A549 (cell line): ENCODE results near the gene ACAN. TPM values are rescaled to one million over a fixed set of nuclear protein-coding genes. Genes with fewer than 3 reads are reported as not detected.
A peak's percentile ranks its signal among the peaks of the same experiment; 100 is the strongest.

Experiments
- ATAC-seq, 2 experiments: fragments of 200-7000 bp in 1 of 2; fragments of >200 bp in 1 of 2; cut with Nextera tagmentation in 1 of 2; cut with Tn5 transposase in 1 of 2; 3 replicates each; pipeline versions ENCODE4 v1.8.0 to v1.9.1; 2018 to 2020; ENCODE audit warnings: mild to moderate bottlenecking in 1 of 2, moderate library complexity in 1 of 2
- CTCF ChIA-PET: fragments of 300-600 bp; sonication (Branson Sonifier 250); formaldehyde crosslinking; extraction: SDS; loops from one replicate; lab custom pipeline; 2021; ENCODE audit warnings: antibody characterized with exemption, inconsistent platforms; lab: Yijun Ruan, JAX
- POLR2A ChIA-PET: fragments of 350-600 bp; formaldehyde crosslinking; extraction: SDS; loops from one replicate; lab custom pipeline; 2021; ENCODE audit warnings: antibody characterized with exemption, inconsistent platforms; lab: Yijun Ruan, JAX
- DNase-seq, 2 experiments: peaks; one replicate each; pipeline versions ENCODE4 v3.0.0 to v3.0.0-alpha.2; 2011 to 2016; ENCODE audit warnings: low read depth in 1 of 2, low spot score in 1 of 2
- FAIRE-seq: peaks from 2 replicates; lab custom pipeline; 2011; peaks lifted over from hg19 to GRCh38; lab: Jason Lieb, UNC
- H3K27ac ChIP-seq, 2 experiments: fragments of >200 bp; sonication (Bioruptor Twin); formaldehyde crosslinking; 3 replicates each; pipeline ENCODE4 v1.5.1; 2016 to 2017
- H3K4me1 ChIP-seq: fragments of >200 bp; sonication (Bioruptor Twin); formaldehyde crosslinking; 3 replicates; pipeline ENCODE4 v1.6.1; 2016
- H3K4me2 ChIP-seq: fragments of >200 bp; sonication (Bioruptor Twin); formaldehyde crosslinking; 3 replicates; pipeline ENCODE4 v1.6.1; 2016
- H3K4me3 ChIP-seq: fragments of >200 bp; sonication (Bioruptor Twin); formaldehyde crosslinking; 3 replicates; pipeline ENCODE4 v1.5.1; 2016
- H3K9me3 ChIP-seq: fragments of >200 bp; sonication (Bioruptor Twin); formaldehyde crosslinking; 3 replicates; pipeline ENCODE4 v1.6.1; 2016
- CEBPB ChIP-seq, 2 experiments: fragments of >200 bp in 1 of 2; sonication (Bioruptor Twin) in 1 of 2; formaldehyde crosslinking in 1 of 2; IDR thresholded peaks; 2 replicates each; pipeline ENCODE4 v1.6.1; 2012 to 2016
- EP300 ChIP-seq, 2 experiments: fragments of >200 bp; sonication (Bioruptor Twin); formaldehyde crosslinking; IDR thresholded peaks; 2 replicates in 1 of 2; 3 replicates in 1 of 2; pipeline ENCODE4 v1.6.1; 2016 to 2017
- FOSL2 ChIP-seq, 2 experiments: fragments of 450-650 bp in 1 of 2; fragments of >200 bp in 1 of 2; sonication (Bioruptor Twin) in 1 of 2; formaldehyde crosslinking; IDR thresholded peaks; 2 replicates each; pipeline versions ENCODE4 v1.5.0 to v1.6.1; 2016 to 2020; ENCODE audit warnings: mild to moderate bottlenecking in 1 of 2, moderate library complexity in 1 of 2
- GATA3 ChIP-seq: IDR thresholded peaks from 2 replicates; pipeline ENCODE4 v1.6.1; 2012; ENCODE audit warnings: borderline replicate concordance
- HEYL ChIP-seq: fragments of 250-450 bp; sonication (Bioruptor Pico); IDR thresholded peaks from 2 replicates; pipeline ENCODE4 v1.8.0; 2021; ENCODE audit warnings: mild to moderate bottlenecking, moderate library complexity
- JUN ChIP-seq, 2 experiments: fragments of >200 bp; sonication (Bioruptor Twin); formaldehyde crosslinking; IDR thresholded peaks; 2 replicates in 1 of 2; 3 replicates in 1 of 2; pipeline ENCODE4 v1.6.1; 2016 to 2017
- JUNB ChIP-seq: fragments of >200 bp; sonication (Bioruptor Twin); formaldehyde crosslinking; IDR thresholded peaks from 2 replicates; pipeline ENCODE4 v1.6.1; 2016
- MAFK ChIP-seq: fragments of 450-650 bp; IDR thresholded peaks from 2 replicates; pipeline ENCODE4 v1.6.1; 2014; ENCODE audit not compliant: partially characterized antibody
- NPAS2 ChIP-seq: fragments of 250-450 bp; sonication (Bioruptor Pico); IDR thresholded peaks from 2 replicates; pipeline ENCODE4 v1.8.0; 2022; ENCODE audit warnings: mild to moderate bottlenecking, moderate library complexity, borderline replicate concordance
- PHF8 ChIP-seq: fragments of 200-600 bp; sonication (generic); IDR thresholded peaks from 2 replicates; pipeline ENCODE4 v1.6.1; 2016; ENCODE audit warnings: low read depth, mild to moderate bottlenecking, antibody characterized with exemption, moderate library complexity, borderline replicate concordance
- ZC3H11A ChIP-seq: fragments of 450-650 bp; IDR thresholded peaks from 2 replicates; pipeline ENCODE4 v1.6.1; 2014; ENCODE audit warnings: antibody characterized with exemption, mild to moderate bottlenecking
- ZFP36 ChIP-seq: fragments of 450-650 bp; IDR thresholded peaks from 2 replicates; pipeline ENCODE4 v1.6.1; 2014; ENCODE audit warnings: borderline replicate concordance; ENCODE audit not compliant: partially characterized antibody
- WGBS: methylation state at CpG from one replicate; pipeline ENCODE4 v1.1.6; 2017; ENCODE audit errors: missing lambda C conversion rate; 5-methylcytosine and 5-hydroxymethylcytosine counted together
- polyA plus RNA-seq, 4 experiments: library from polyadenylated mRNA; depleted of rRNA in 3 of 4; stranded (reverse); fragments of >200 nt; fragmentation: RNase III in 1 of 4; extraction: RNeasy Plus Mini Kit Qiagen cat#74134 plus additional on column Dnase treatment in 1 of 4; gene quantifications; 2 replicates in 3 of 4; 3 replicates in 1 of 4; pipeline ENCODE4 v1.2.3, GENCODE V29; 2011 to 2017
- TF ChIP-seq, protein P1 (sequence below): fragments of 150-350 bp; IDR thresholded peaks from 2 replicates; pipeline ENCODE4 v1.6.1; 2014; ENCODE audit warnings: low read depth, mild to moderate bottlenecking, low read length
- TF ChIP-seq, protein P2 (sequence below): fragments of 250-450 bp; sonication (Bioruptor Pico); IDR thresholded peaks from 2 replicates; pipeline ENCODE4 v1.5.0; 2021; ENCODE audit warnings: mild to moderate bottlenecking, moderate library complexity, borderline replicate concordance
- TF ChIP-seq, protein P3 (sequence below): IDR thresholded peaks from 2 replicates; pipeline ENCODE4 v1.6.1; 2012

Gene ACAN
- polyA plus RNA-seq, 2 of the 4 experiments (the other 2 are of a cell fraction): 0.01 TPM; not detected in 1

- WGBS: 86% methylated on average over 10 of the region's 10 CpGs
- CTCF ChIA-PET: interaction anchor here (0.6 to 32.8 kb wide), 4 partner anchors 10 to 136 kb away, joined by 3 to 851 read pairs (median 70); no protein-coding TSS in a partner anchor
- peak overlapping the region in 1 of 2 experiments; percentile 49; a peak in 1 of 6 replicates for H3K27ac ChIP-seq
These were observed 112.1 kb downstream of the ACAN start for GRCh38 chr15:88915354-88915753.

DNA sequence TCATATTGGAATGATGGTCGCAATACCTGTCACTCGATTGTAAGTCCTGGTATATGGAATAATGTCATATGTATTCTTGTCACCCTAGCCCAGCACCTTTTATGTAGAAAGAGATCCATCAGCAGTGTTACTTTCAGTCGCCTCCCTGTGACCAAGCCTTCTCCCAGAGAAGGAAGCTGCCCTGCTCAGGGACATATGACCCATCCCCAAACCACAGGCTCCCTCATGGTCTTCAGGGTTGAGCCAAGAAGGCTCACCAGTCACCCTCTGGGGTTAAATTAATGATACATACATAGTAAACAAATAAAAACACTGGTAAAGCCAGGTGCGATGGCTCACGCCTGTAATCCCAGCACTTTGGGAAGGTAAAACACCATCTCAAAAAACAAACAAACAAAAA is 114.5 kb downstream of the ACAN start:
- H3K4me3 ChIP-seq: no peak overlapping the region
- no peak overlapping the region for H3K4me2 ChIP-seq
- H3K27ac ChIP-seq: peak overlapping the region; percentile 49 to 78; a peak in 2 of 6 replicates
- 83% methylated on average over 5 of the region's 5 CpGs for WGBS
- DNase-seq: no peak
- no peaks in the 10 kb centered on the region for H3K9me3 ChIP-seq
- CTCF ChIA-PET: interaction anchor here (0.6 to 32.8 kb wide), 3 partner anchors 12 to 83 kb away, joined by 3 to 851 read pairs (median 138); no protein-coding TSS in a partner anchor
- no peak for ATAC-seq
- TF ChIP-seq HEYL (CRISPR knock-in tag) (no peak), ZFP36 (no peak)
- H3K4me1 ChIP-seq: peaks cover 39% of the 10 kb centered on the region
- POLR2A ChIA-PET: interaction anchor here (1.4 kb wide), 1 partner anchor 70 kb away, joined by 4 read pairs; no protein-coding TSS in a partner anchor
- no peak for FAIRE-seq

More at GRCh38 chr15:88915354-88915753, 112.1 kb downstream of the ACAN start:
- Histone ChIP-seq H3K9me3 (no peaks in the 10 kb centered on the region), H3K4me3 (no peak overlapping the region), H3K4me2 (no peak overlapping the region), H3K4me1 (peaks cover 45% of the 10 kb centered on the region)
- no peak for FAIRE-seq
- TF ChIP-seq, protein P1, sequence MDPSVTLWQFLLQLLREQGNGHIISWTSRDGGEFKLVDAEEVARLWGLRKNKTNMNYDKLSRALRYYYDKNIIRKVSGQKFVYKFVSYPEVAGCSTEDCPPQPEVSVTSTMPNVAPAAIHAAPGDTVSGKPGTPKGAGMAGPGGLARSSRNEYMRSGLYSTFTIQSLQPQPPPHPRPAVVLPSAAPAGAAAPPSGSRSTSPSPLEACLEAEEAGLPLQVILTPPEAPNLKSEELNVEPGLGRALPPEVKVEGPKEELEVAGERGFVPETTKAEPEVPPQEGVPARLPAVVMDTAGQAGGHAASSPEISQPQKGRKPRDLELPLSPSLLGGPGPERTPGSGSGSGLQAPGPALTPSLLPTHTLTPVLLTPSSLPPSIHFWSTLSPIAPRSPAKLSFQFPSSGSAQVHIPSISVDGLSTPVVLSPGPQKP: no peak
- TF ChIP-seq MAFK: peak; percentile 67
- POLR2A ChIA-PET: interaction anchor here (1.2 kb wide), 1 partner anchor 67 kb away, joined by 4 read pairs; no protein-coding TSS in a partner anchor
- DNase-seq: no peak
- ATAC-seq: no peak

DNA sequence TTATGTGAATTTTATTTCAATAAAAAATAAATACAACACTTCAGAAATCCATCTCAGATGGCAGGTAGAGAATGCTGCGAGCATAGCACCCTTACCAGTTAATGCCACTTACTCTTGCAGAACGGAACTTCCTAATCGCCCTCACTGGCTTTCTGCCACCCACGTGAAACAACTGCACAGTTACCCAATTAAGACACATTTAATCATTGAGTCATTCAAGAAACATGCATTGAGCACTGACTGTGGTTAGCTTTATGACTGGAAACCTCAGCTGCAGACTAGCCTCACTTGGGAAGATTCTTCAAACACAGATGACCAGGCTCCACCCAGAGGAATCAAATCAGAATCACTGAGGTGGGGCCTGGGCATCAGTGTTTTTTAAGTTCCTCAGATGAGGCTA is 115.5 kb downstream of the ACAN start:
- Histone ChIP-seq H3K4me3 (no peak overlapping the region), H3K27ac (peak overlapping the region; percentile 49 to 78; a peak in 5 of 6 replicates), H3K4me2 (peak overlapping the region; percentile 35), H3K4me1 (peaks cover 37% of the 10 kb centered on the region), H3K9me3 (no peaks in the 10 kb centered on the region)
- ATAC-seq (peak; percentile 78 to 87), DNase-seq (peak in 1 of 2 experiments; percentile 77), FAIRE-seq (no peak)
- CTCF ChIA-PET: interaction anchor here (1.1 to 32.8 kb wide), 3 partner anchors 14 to 98 kb away, joined by 3 to 851 read pairs (median 138); no protein-coding TSS in a partner anchor
- peak in 1 of 2 experiments; percentile 53; a peak in 1 of 5 replicates for TF ChIP-seq JUN (IDR thresholded peaks at IDR 0.05)
- TF ChIP-seq, protein P2, sequence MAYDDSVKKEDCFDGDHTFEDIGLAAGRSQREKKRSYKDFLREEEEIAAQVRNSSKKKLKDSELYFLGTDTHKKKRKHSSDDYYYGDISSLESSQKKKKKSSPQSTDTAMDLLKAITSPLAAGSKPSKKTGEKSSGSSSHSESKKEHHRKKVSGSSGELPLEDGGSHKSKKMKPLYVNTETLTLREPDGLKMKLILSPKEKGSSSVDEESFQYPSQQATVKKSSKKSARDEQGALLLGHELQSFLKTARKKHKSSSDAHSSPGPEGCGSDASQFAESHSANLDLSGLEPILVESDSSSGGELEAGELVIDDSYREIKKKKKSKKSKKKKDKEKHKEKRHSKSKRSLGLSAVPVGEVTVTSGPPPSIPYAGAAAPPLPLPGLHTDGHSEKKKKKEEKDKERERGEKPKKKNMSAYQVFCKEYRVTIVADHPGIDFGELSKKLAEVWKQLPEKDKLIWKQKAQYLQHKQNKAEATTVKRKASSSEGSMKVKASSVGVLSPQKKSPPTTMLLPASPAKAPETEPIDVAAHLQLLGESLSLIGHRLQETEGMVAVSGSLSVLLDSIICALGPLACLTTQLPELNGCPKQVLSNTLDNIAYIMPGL (CRISPR knock-in tag): no peak
- TF ChIP-seq, protein P3, sequence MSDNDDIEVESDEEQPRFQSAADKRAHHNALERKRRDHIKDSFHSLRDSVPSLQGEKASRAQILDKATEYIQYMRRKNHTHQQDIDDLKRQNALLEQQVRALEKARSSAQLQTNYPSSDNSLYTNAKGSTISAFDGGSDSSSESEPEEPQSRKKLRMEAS: peak; percentile 42; the same call in 1 of the 2 replicates
- peak in 1 of 2 experiments; percentile 61; a peak in 2 of 4 replicates for TF ChIP-seq CEBPB (IDR thresholded peaks at IDR 0.05)
- TF ChIP-seq JUNB: peak; percentile 51; the same call in 1 of the 2 replicates
- TF ChIP-seq ZC3H11A: no peak
- TF ChIP-seq FOSL2 (IDR thresholded peaks at IDR 0.05): 0 out of 2 replicates have a peak, but pooled peaks have one; percentile 17
- TF ChIP-seq FOSL2 (CRISPR knock-in tag; IDR thresholded peaks at IDR 0.05): peak; percentile 64
- TF ChIP-seq EP300 (IDR thresholded peaks at IDR 0.05): no peak
- no peak for TF ChIP-seq NPAS2
- TF ChIP-seq GATA3: peak; percentile 57; the same call in 1 of the 2 replicates
- TF ChIP-seq PHF8: no peak
- POLR2A ChIA-PET: interaction anchor here (0.6 to 1.4 kb wide), 2 partner anchors 63 to 69 kb away, joined by 3 to 4 read pairs; no protein-coding TSS in a partner anchor
- 19% methylated on average over 4 of the region's 4 CpGs for WGBS
